Activated T-cell treated with anti-CD3 and anti-CD28 coated beads, Interleukin-2, amount 50 U/mL, for 1 hour (primary cell): ENCODE measurements around the gene BANP.
"Not testable (repeated sequence)": the region's sequence is repeated elsewhere in the genome, so short reads cannot be mapped to it uniquely, and the experiment has no call there.

Source experiments
- DNase-seq: peaks from one replicate; pipeline ENCODE4 v3.0.0-alpha.2; 2020

Gene BANP

GRCh38 chr16:87950765-87951551 lies at the start of gene BANP:
Gene BANP (plus strand): TSS chr16:87951434. CDS start chr16:87975116, 23,682 bp downstream.
- peak; percentile 95 for DNase-seq

GRCh38 chr16:87904963-87905362 lies 46.3 kb upstream of the BANP start:
- not testable (repeated sequence) for DNase-seq

- not testable (repeated sequence) for DNase-seq
Measured at GRCh38 chr16:87905521-87905920, 45.7 kb upstream of the BANP start.

- not testable (repeated sequence) for DNase-seq
Measured at GRCh38 chr16:87908101-87908500, 43.1 kb upstream of the BANP start.

GRCh38 chr16:87909203-87909935 lies 41.9 kb upstream of the BANP start:
- peak; percentile 86 for DNase-seq

- not testable (repeated sequence) for DNase-seq
Measured at GRCh38 chr16:87911106-87911763, 40.0 kb upstream of the BANP start.

GRCh38 chr16:87912691-87913090 lies 38.5 kb upstream of the BANP start:
- not testable (repeated sequence) for DNase-seq

GRCh38 chr16:87914021-87914725 lies 37.1 kb upstream of the BANP start:
- DNase-seq: not testable (repeated sequence)

GRCh38 chr16:87914812-87915211 lies 36.4 kb upstream of the BANP start:
- DNase-seq: no peak

- DNase-seq: no peak
Measured at GRCh38 chr16:87917503-87917902, 33.7 kb upstream of the BANP start.

GRCh38 chr16:87918338-87918737 lies 32.9 kb upstream of the BANP start:
- no peak for DNase-seq

GRCh38 chr16:87918866-87919680 lies 32.2 kb upstream of the BANP start:
- DNase-seq: no peak

- DNase-seq: no peak
Measured at GRCh38 chr16:87919681-87919994, 31.6 kb upstream of the BANP start.

- DNase-seq: no peak
Measured at GRCh38 chr16:87921236-87921773, 29.9 kb upstream of the BANP start.

- no peak for DNase-seq
Measured at GRCh38 chr16:87922250-87922871, 28.9 kb upstream of the BANP start.

GRCh38 chr16:87924041-87924810 lies 27.0 kb upstream of the BANP start:
- DNase-seq: no peak

GRCh38 chr16:87924811-87925670 lies 26.2 kb upstream of the BANP start:
- DNase-seq: no peak

GRCh38 chr16:87926246-87927194 lies 24.7 kb upstream of the BANP start:
- no peak for DNase-seq
